ENCODE data around the gene CLPTM1. TPM values are rescaled to one million over a fixed set of nuclear protein-coding genes. Genes with fewer than 3 reads are reported as not detected.
A peak's percentile ranks its signal among the peaks of the same experiment; 100 is the strongest.

CLPTM1 gene
- total and polyA plus RNA-seq, 2 donors (not counting 1 experiment from before 2014, with no cell fraction given) = 121 to 129 TPM

DNA sequence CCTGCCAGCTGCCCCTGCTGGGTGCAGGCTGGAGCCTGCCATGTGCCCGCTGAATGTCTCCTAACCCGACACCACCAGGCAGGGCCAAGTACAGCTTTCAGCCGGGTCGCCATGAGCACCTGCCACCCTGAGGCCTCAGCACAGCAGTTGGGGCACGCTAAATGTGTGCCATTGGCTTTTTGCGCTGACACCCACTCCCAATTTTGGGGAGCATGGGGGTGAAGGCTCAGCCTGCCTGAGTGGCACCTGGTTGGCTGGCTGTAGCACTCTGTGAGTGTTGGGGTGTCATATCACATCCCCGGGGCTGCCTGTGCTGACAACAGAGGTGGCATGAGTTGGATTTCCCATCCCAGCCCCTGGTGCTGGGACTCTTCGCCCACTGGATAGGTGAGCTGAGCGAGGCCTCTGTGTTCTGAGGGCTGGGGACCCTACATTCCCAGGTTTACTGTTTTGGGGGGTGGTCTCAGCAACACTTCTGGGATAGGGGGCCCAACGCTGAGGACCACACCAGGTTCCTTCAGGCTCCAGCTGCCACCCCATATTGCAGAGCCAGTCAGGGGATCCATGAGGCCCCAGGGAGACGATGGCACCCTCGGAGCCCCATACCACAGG is 38.9 kb downstream of the CLPTM1 start:
- Histone ChIP-seq H2AFZ (ENCODE audit: insufficient read depth, low read depth, low read length, poor library complexity, severe bottlenecking) (no peak overlapping the region), H3K36me3 (replicated peaks in 1 of 2; ENCODE audit: control extremely low read depth in 1 of 2, control insufficient read depth in 1 of 2, extremely low read depth in 1 of 2, insufficient read depth in 2 of 2, low read length in 1 of 2) (peaks cover 0 to 27% of the 10 kb centered on the region in 2 experiments), H3K79me2 (ENCODE audit: control insufficient read depth, insufficient read depth, low read length) (no peaks in the 10 kb centered on the region), H3K27me3 (replicated peaks in 1 of 4; ENCODE audit: control extremely low read depth in 1 of 4, control insufficient read depth in 3 of 4, insufficient read depth in 4 of 4, low read length in 3 of 4) (no peaks in the 10 kb centered on the region), H3K4me2 (replicated peaks; ENCODE audit: low read depth, low read length, poor library complexity, severe bottlenecking) (no peak overlapping the region), H3K4me1 (ENCODE audit: control insufficient read depth in 2 of 2, insufficient read depth in 2 of 2, low read length in 2 of 2) (no peaks in the 10 kb centered on the region), H3K9me3 (ENCODE audit: control extremely low read depth in 1 of 3, control insufficient read depth in 2 of 3, insufficient read depth in 1 of 3, low read length in 2 of 3) (no peaks in the 10 kb centered on the region), H4K20me1 (ENCODE audit: control insufficient read depth, insufficient read depth, low read length, poor library complexity, severe bottlenecking) (no peaks in the 10 kb centered on the region), H3K4me3 (ENCODE audit: control extremely low read depth in 1 of 5, extremely low read depth in 1 of 5, insufficient read depth in 1 of 5, low read depth in 2 of 5, low read length in 4 of 5) (no peak overlapping the region), H3K9ac (ENCODE audit: low read length) (no peak overlapping the region), H3K27ac (ENCODE audit: low read length in 2 of 2) (no peak overlapping the region)
- intact Hi-C loops (cut with micrococcal nuclease) = no loop called here
- no peak overlapping the region for H3K27ac Mint-ChIP-seq
- 97% methylated on average over 10 of the region's 12 CpGs for WGBS (ENCODE audit: insufficient coverage)
- ChIA-PET POLR2A (interaction anchor here (0.7 kb wide), 1 partner anchor 976 kb away, joined by 5 read pairs; no protein-coding TSS in a partner anchor), CTCF (interaction anchor here (1.0 kb wide), 1 partner anchor 65 kb away, joined by 3 read pairs; no protein-coding TSS in a partner anchor)
- no peaks in the 10 kb centered on the region for H3K27me3 Mint-ChIP-seq
- TF ChIP-seq, protein P1, sequence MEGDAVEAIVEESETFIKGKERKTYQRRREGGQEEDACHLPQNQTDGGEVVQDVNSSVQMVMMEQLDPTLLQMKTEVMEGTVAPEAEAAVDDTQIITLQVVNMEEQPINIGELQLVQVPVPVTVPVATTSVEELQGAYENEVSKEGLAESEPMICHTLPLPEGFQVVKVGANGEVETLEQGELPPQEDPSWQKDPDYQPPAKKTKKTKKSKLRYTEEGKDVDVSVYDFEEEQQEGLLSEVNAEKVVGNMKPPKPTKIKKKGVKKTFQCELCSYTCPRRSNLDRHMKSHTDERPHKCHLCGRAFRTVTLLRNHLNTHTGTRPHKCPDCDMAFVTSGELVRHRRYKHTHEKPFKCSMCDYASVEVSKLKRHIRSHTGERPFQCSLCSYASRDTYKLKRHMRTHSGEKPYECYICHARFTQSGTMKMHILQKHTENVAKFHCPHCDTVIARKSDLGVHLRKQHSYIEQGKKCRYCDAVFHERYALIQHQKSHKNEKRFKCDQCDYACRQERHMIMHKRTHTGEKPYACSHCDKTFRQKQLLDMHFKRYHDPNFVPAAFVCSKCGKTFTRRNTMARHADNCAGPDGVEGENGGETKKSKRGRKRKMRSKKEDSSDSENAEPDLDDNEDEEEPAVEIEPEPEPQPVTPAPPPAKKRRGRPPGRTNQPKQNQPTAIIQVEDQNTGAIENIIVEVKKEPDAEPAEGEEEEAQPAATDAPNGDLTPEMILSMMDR (IDR thresholded peaks at IDR 0.05) = no peak
- no peak for TF ChIP-seq EZH2 (IDR thresholded peaks at IDR 0.05; ENCODE audit: borderline replicate concordance, insufficient read depth, low read depth, low read length, poor library complexity, severe bottlenecking)
- H3K9me3 Mint-ChIP-seq (ENCODE audit: insufficient read depth) = no peaks in the 10 kb centered on the region
- peaks cover 6% of the 10 kb centered on the region for H3K4me1 Mint-ChIP-seq
- no peak for ATAC-seq (ENCODE audit: low read depth)
- DNase-seq = peak; percentile 14
- H3K4me3 Mint-ChIP-seq = no peak overlapping the region

DNA sequence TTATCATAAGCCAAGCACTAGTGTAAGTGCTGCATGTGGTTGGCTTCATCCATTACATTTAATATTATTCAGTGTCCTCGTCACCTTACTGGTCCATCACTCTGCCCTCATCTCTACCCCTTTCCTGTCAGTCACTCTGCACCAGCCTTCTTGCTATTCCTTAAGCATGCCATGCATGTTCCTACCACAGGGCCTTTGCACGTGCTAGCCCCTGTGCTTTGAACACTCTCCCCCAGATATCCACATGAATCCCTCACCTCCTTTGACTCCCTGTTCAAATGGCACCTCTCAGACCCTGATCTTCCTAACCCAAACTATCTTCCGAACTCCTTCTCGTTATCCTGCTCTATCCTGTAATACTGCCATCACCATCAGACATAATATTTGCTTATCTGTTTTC is 42.8 kb downstream of the CLPTM1 start:
- no peaks in the 10 kb centered on the region for H3K9me3 Mint-ChIP-seq (ENCODE audit: insufficient read depth)
- intact Hi-C loops (cut with micrococcal nuclease) = no loop called here
- no peaks in the 10 kb centered on the region for H3K27me3 ChIP-seq (replicated peaks in 1 of 4; ENCODE audit: control extremely low read depth in 1 of 4, control insufficient read depth in 3 of 4, insufficient read depth in 4 of 4, low read length in 3 of 4)

More for the DNA sequence above, 42.8 kb downstream of the CLPTM1 start:
- Histone ChIP-seq H3K4me2 (replicated peaks; ENCODE audit: low read depth, low read length, poor library complexity, severe bottlenecking) (no peak overlapping the region), H3K4me1 (ENCODE audit: control insufficient read depth in 2 of 2, insufficient read depth in 2 of 2, low read length in 2 of 2) (peaks cover 13 to 15% of the 10 kb centered on the region in 2 donors), H3K9me3 (ENCODE audit: control extremely low read depth in 1 of 3, control insufficient read depth in 2 of 3, insufficient read depth in 1 of 3, low read length in 2 of 3) (no peaks in the 10 kb centered on the region), H3K79me2 (ENCODE audit: control insufficient read depth, insufficient read depth, low read length) (peaks cover 13% of the 10 kb centered on the region), H2AFZ (ENCODE audit: insufficient read depth, low read depth, low read length, poor library complexity, severe bottlenecking) (no peak overlapping the region), H3K36me3 (replicated peaks in 1 of 2; ENCODE audit: control extremely low read depth in 1 of 2, control insufficient read depth in 1 of 2, extremely low read depth in 1 of 2, insufficient read depth in 2 of 2, low read length in 1 of 2) (no peaks in the 10 kb centered on the region), H3K4me3 (ENCODE audit: control extremely low read depth in 1 of 5, extremely low read depth in 1 of 5, insufficient read depth in 1 of 5, low read depth in 2 of 5, low read length in 4 of 5) (no peak overlapping the region), H3K27ac (ENCODE audit: low read length in 2 of 2) (no peak overlapping the region), H3K9ac (ENCODE audit: low read length) (no peak overlapping the region), H4K20me1 (ENCODE audit: control insufficient read depth, insufficient read depth, low read length, poor library complexity, severe bottlenecking) (peaks cover 9% of the 10 kb centered on the region)
- DNase-seq = no peak
- Mint-ChIP-seq H3K4me1 (peaks cover 24% of the 10 kb centered on the region), H3K27ac (peak overlapping the region; percentile 3), H3K4me3 (no peak overlapping the region), H3K27me3 (no peaks in the 10 kb centered on the region)
- WGBS (ENCODE audit: insufficient coverage) = 100% methylated on average over 4 of the region's 4 CpGs
- CTCF ChIA-PET = no interaction called here
- POLR2A ChIA-PET = no interaction called here
- TF ChIP-seq, protein P1 (IDR thresholded peaks at IDR 0.05) = no peak
- no peak for ATAC-seq (ENCODE audit: low read depth)
